HCT116 (cell line): ENCODE results near the gene MIER3. TPM values are rescaled to one million over a fixed set of nuclear protein-coding genes. Genes with fewer than 3 reads are reported as not detected.

Experiments
- ATAC-seq: fragments of 200-7000 bp; cut with Tn5 transposase; 2 replicates; pipeline ENCODE4 v1.9.1; 2020; ENCODE audit warnings: mild to moderate bottlenecking, moderate library complexity
- BruUV-seq: library from RNA; stranded (reverse); fragments of 400-500 nt; replicated peaks from 2 replicates; lab custom pipeline; 2021; lab: Mats Ljungman, UMichigan
- CTCF ChIA-PET: fragments of 300-600 bp; sonication (Branson Sonifier 250); formaldehyde crosslinking; loops from one replicate; lab custom pipeline; 2021; ENCODE audit warnings: antibody characterized with exemption; lab: Charles Lee
- POLR2A ChIA-PET: fragments of 300-600, 350-600 bp; sonication (Branson Sonifier 250); formaldehyde crosslinking; loops from one replicate; lab custom pipeline; 2021; ENCODE audit warnings: antibody characterized with exemption; lab: Charles Lee
- RAD21 ChIA-PET, 2 experiments: fragments of 300-600 bp; sonication (Branson Sonifier 250); formaldehyde crosslinking; loops; one replicate each; lab custom pipeline; 2023; ENCODE audit warnings: low total read pairs in 2 of 2; ENCODE audit not compliant: uncharacterized antibody in 2 of 2, unreplicated experiment in 2 of 2, low non-redundant PET in 1 of 2; lab: Charles Lee
- DNase-seq: peaks from one replicate; pipeline ENCODE4 v3.0.0-alpha.2; 2010; ENCODE audit warnings: low read depth, low spot score
- H2AFZ ChIP-seq: fragments of 200-600 bp; shearing (Covaris generic), sonication (generic); 2 replicates; pipeline ENCODE4 v1.6.1; 2017; ENCODE audit warnings: low read depth, mixed run types, mixed read lengths, antibody characterized with exemption, low read length; ENCODE audit not compliant: poor library complexity, severe bottlenecking
- H3K27ac ChIP-seq: 2 replicates; pipeline ENCODE4 v1.5.1; 2012; ENCODE audit warnings: low read depth, low read length
- H3K27me3 ChIP-seq: fragments of 200-600 bp; sonication (generic); 2 replicates; pipeline ENCODE4 v1.6.1; 2016; ENCODE audit warnings: mixed run types, low read length, mixed read lengths; ENCODE audit not compliant: insufficient read depth
- H3K36me3 ChIP-seq, 2 experiments: fragments of 200-500 bp in 1 of 2; fragments of 200-600 bp in 1 of 2; sonication (Bioruptor generic) in 1 of 2; sonication (generic) in 1 of 2; 2 replicates each; pipeline versions ENCODE4 v1.5.1 to v1.6.1; 2014 to 2016; ENCODE audit warnings: low read length in 2 of 2, inconsistent platforms in 1 of 2, mixed read lengths in 1 of 2, mixed run types in 1 of 2; ENCODE audit not compliant: insufficient read depth in 2 of 2, control insufficient read depth in 1 of 2
- H3K4me1 ChIP-seq, 2 experiments: fragments of 200-600 bp in 1 of 2; sonication (generic) in 1 of 2; 2 replicates each; pipeline versions ENCODE4 v1.5.1 to v1.6.1; 2012 to 2017; ENCODE audit warnings: low read length in 2 of 2, inconsistent platforms in 1 of 2, mild to moderate bottlenecking in 1 of 2, mixed read lengths in 1 of 2, mixed run types in 1 of 2, moderate library complexity in 1 of 2; ENCODE audit not compliant: insufficient read depth in 2 of 2, control insufficient read depth in 1 of 2
- H3K4me2 ChIP-seq: fragments of 200-600 bp; sonication (generic); 2 replicates; pipeline ENCODE4 v1.6.1; 2017; ENCODE audit warnings: mixed run types, low read length, mixed read lengths
- H3K4me3 ChIP-seq, 2 experiments: fragments of 200-600 bp in 1 of 2; sonication (generic) in 1 of 2; replicated peaks in 1 of 2; 2 replicates each; pipeline ENCODE4 v1.5.1; 2011 to 2016; ENCODE audit warnings: low read length in 2 of 2, control low read depth in 1 of 2, low read depth in 1 of 2, mild to moderate bottlenecking in 1 of 2, mixed read lengths in 1 of 2, mixed run types in 1 of 2
- H3K79me2 ChIP-seq: fragments of 200-600 bp; sonication (generic); 2 replicates; pipeline ENCODE4 v1.6.1; 2017; ENCODE audit warnings: mild to moderate bottlenecking, mixed run types, low read length, moderate library complexity, mixed read lengths; ENCODE audit not compliant: insufficient read depth
- H3K9ac ChIP-seq: fragments of 200-600 bp; sonication (generic); 2 replicates; pipeline ENCODE4 v1.6.1; 2016; ENCODE audit warnings: low read length, mixed read lengths
- H3K9me2 ChIP-seq: fragments of 200-600 bp; sonication (generic), shearing (Covaris generic); 2 replicates; pipeline ENCODE4 v1.6.1; 2017; ENCODE audit warnings: mixed run types, mild to moderate bottlenecking, moderate library complexity; ENCODE audit not compliant: insufficient read depth
- H3K9me3 ChIP-seq, 2 experiments: fragments of 200-500 bp in 1 of 2; fragments of 200-600 bp in 1 of 2; sonication (Bioruptor generic) in 1 of 2; sonication (generic) in 1 of 2; 2 replicates each; pipeline ENCODE4 v1.6.1; 2014 to 2017; ENCODE audit warnings: low read length in 2 of 2, mixed read lengths in 2 of 2, inconsistent platforms in 1 of 2, low read depth in 1 of 2, mild to moderate bottlenecking in 1 of 2, mixed run types in 1 of 2, moderate library complexity in 1 of 2; ENCODE audit not compliant: control insufficient read depth in 1 of 2, insufficient read depth in 1 of 2
- H4K20me1 ChIP-seq: fragments of 200-600 bp; sonication (generic), shearing (Covaris generic); 2 replicates; pipeline ENCODE4 v1.6.1; 2017; ENCODE audit warnings: mixed run types, mild to moderate bottlenecking, moderate library complexity; ENCODE audit not compliant: insufficient read depth
- EGR1 ChIP-seq: IDR thresholded peaks from 2 replicates; pipeline ENCODE4 v1.6.1; 2012; ENCODE audit warnings: low read depth
- EZH2 ChIP-seq: fragments of 200-600 bp; sonication (generic); IDR thresholded peaks from 2 replicates; pipeline ENCODE4 v1.6.1; 2017; ENCODE audit warnings: antibody characterized with exemption, mixed run types
- EZH2phosphoT487 ChIP-seq: fragments of 200-600 bp; IDR thresholded peaks from 2 replicates; pipeline ENCODE4 v1.6.1; 2018; ENCODE audit warnings: antibody characterized with exemption, borderline replicate concordance
- FOSL1 ChIP-seq: IDR thresholded peaks from 2 replicates; pipeline ENCODE4 v1.6.1; 2012; ENCODE audit warnings: low read depth
- JUND ChIP-seq: IDR thresholded peaks from 2 replicates; pipeline ENCODE4 v1.6.1; 2012
- POLR2A ChIP-seq: IDR thresholded peaks from 2 replicates; pipeline ENCODE4 v1.7.0; 2011; ENCODE audit warnings: borderline replicate concordance; ENCODE audit not compliant: insufficient read depth, insufficient read length; ENCODE audit errors: extremely low read depth
- POLR2AphosphoS5 ChIP-seq: IDR thresholded peaks from 2 replicates; pipeline ENCODE4 v1.6.1; 2011; ENCODE audit warnings: mild to moderate bottlenecking, low read depth, low read length, moderate library complexity
- RAD21 ChIP-seq: IDR thresholded peaks from 2 replicates; pipeline ENCODE4 v1.6.1; 2012; ENCODE audit warnings: low read depth, mild to moderate bottlenecking
- REST ChIP-seq: IDR thresholded peaks from 2 replicates; pipeline ENCODE4 v1.6.1; 2012; ENCODE audit warnings: low read depth
- SP1 ChIP-seq: IDR thresholded peaks from 2 replicates; pipeline ENCODE4 v1.6.1; 2012; ENCODE audit warnings: low read depth
- YY1 ChIP-seq: IDR thresholded peaks from 2 replicates; pipeline ENCODE4 v1.6.1; 2011; ENCODE audit warnings: low read length, low read depth, moderate library complexity, mild to moderate bottlenecking; ENCODE audit not compliant: insufficient replicate concordance; ENCODE audit errors: extremely low read depth
- intact Hi-C: fragments of 100-400 bp; cut with micrococcal nuclease; formaldehyde crosslinking; loops from 2 replicates; pipeline ENCODE4 v1.10.0; 2022
- total RNA-seq: library from RNA; stranded (reverse); gene quantifications from one replicate; pipeline ENCODE4 v1.2.1, GENCODE V29; 2021; ENCODE audit not compliant: unreplicated experiment
- TF ChIP-seq, protein P1 (sequence below): IDR thresholded peaks from 2 replicates; pipeline ENCODE4 v1.6.1; 2012
- TF ChIP-seq, protein P2 (sequence below): IDR thresholded peaks from 2 replicates; pipeline ENCODE4 v1.6.1; 2011; ENCODE audit warnings: mild to moderate bottlenecking, low read length, moderate library complexity; ENCODE audit not compliant: insufficient replicate concordance; ENCODE audit errors: extremely low read depth

The MIER3 gene
- total RNA-seq, 1 experiment from 2014 or later: 21.9 TPM

DNA sequence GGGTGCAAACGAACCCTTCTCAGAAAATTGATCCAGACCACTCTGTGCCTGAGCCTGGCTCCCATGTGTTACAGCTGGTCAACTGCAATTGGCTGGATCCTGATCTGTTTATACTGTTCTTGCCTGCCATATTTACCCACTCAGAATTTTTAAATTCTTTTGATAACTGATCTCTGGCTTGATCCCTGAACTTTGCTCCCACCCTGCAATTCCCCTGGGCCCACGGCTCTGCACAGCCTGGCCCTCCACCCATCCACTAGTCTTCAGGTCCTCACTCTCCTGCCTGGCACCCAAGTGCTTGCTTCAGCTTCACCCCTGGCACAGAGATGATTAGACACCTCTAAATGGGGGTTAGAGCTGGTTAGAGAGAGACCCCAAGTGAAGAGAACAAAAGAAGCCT, 25.9 kb upstream of the MIER3 start:
- no TSS peak for BruUV-seq
- Histone ChIP-seq H3K4me1 (peaks cover 0 to 3% of the 10 kb centered on the region in 2 experiments; a peak in 1 of 4 replicates), H3K9ac (no peak overlapping the region), H3K36me3 (no peaks in the 10 kb centered on the region), H3K4me3 (no peak overlapping the region), H4K20me1 (no peaks in the 10 kb centered on the region), H3K4me2 (no peak overlapping the region), H3K79me2 (no peaks in the 10 kb centered on the region), H3K9me3 (no peaks in the 10 kb centered on the region), H3K27ac (no peak overlapping the region), H2AFZ (no peak overlapping the region), H3K27me3 (no peaks in the 10 kb centered on the region), H3K9me2 (no peaks in the 10 kb centered on the region)
- ChIA-PET RAD21 (no interaction called here), POLR2A (no interaction called here), CTCF (no interaction called here)
- ATAC-seq (no peak), DNase-seq (no peak)
- TF ChIP-seq EZH2phosphoT487: no peak
- no peak for TF ChIP-seq EGR1
- no peak for TF ChIP-seq EZH2
- no peak for TF ChIP-seq SP1
- TF ChIP-seq POLR2A: no peak
- TF ChIP-seq YY1: no peak
- no peak for TF ChIP-seq POLR2AphosphoS5
- no peak for TF ChIP-seq JUND
- TF ChIP-seq, protein P1, sequence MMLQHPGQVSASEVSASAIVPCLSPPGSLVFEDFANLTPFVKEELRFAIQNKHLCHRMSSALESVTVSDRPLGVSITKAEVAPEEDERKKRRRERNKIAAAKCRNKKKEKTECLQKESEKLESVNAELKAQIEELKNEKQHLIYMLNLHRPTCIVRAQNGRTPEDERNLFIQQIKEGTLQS: no peak
- TF ChIP-seq, protein P2, sequence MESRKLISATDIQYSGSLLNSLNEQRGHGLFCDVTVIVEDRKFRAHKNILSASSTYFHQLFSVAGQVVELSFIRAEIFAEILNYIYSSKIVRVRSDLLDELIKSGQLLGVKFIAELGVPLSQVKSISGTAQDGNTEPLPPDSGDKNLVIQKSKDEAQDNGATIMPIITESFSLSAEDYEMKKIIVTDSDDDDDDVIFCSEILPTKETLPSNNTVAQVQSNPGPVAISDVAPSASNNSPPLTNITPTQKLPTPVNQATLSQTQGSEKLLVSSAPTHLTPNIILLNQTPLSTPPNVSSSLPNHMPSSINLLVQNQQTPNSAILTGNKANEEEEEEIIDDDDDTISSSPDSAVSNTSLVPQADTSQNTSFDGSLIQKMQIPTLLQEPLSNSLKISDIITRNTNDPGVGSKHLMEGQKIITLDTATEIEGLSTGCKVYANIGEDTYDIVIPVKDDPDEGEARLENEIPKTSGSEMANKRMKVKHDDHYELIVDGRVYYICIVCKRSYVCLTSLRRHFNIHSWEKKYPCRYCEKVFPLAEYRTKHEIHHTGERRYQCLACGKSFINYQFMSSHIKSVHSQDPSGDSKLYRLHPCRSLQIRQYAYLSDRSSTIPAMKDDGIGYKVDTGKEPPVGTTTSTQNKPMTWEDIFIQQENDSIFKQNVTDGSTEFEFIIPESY: no peak
- TF ChIP-seq REST: no peak
- TF ChIP-seq FOSL1: no peak
- no peak for TF ChIP-seq RAD21
- intact Hi-C loops: no loop called here
